HepG2 (cell line): ENCODE results near the gene TMEM185B. TPM values are rescaled to one million over a fixed set of nuclear protein-coding genes. Genes with fewer than 3 reads are reported as not detected.

Experiments used
- CBX5 ChIP-seq: sonication (generic); formaldehyde crosslinking; IDR thresholded peaks from 2 replicates; pipeline ENCODE4 v1.4.0; 2020; ENCODE audit warnings: missing genetic modification reagents, borderline replicate concordance
- CHD2 ChIP-seq: IDR thresholded peaks from 2 replicates; pipeline ENCODE4 v1.6.1; 2011; ENCODE audit warnings: low read depth, low read length, improper control_type of control experiment
- DRAP1 ChIP-seq: IDR thresholded peaks from 2 replicates; pipeline ENCODE4 v1.6.1; 2016; ENCODE audit warnings: missing genetic modification reagents, missing compliant biosample characterization
- GMEB2 ChIP-seq: IDR thresholded peaks from 2 replicates; pipeline ENCODE4 v1.6.1; 2016; ENCODE audit warnings: missing biosample characterization, missing genetic modification reagents, low read depth
- IRF2 ChIP-seq: IDR thresholded peaks from 2 replicates; pipeline ENCODE4 v1.6.1; 2018; ENCODE audit warnings: missing genetic modification reagents, missing compliant biosample characterization
- KLF11 ChIP-seq: IDR thresholded peaks from 2 replicates; pipeline ENCODE4 v1.6.1; 2016; ENCODE audit warnings: missing compliant biosample characterization
- MIER2 ChIP-seq: IDR thresholded peaks from 2 replicates; pipeline ENCODE4 v1.6.1; 2016; ENCODE audit warnings: missing biosample characterization, missing genetic modification reagents
- NAIF1 ChIP-seq: sonication (generic); formaldehyde crosslinking; IDR thresholded peaks from 2 replicates; pipeline ENCODE4 v1.5.0; 2020; ENCODE audit warnings: mild to moderate bottlenecking, missing genetic modification reagents, borderline replicate concordance
- NFRKB ChIP-seq: fragments of 450-650 bp; IDR thresholded peaks from 2 replicates; pipeline ENCODE4 v1.6.1; 2017
- TIGD3 ChIP-seq: sonication (generic); formaldehyde crosslinking; IDR thresholded peaks from 2 replicates; pipeline ENCODE4 v1.5.1; 2020; ENCODE audit warnings: mild to moderate bottlenecking, missing genetic modification reagents, borderline replicate concordance
- ZBTB20 ChIP-seq: sonication (generic); formaldehyde crosslinking; IDR thresholded peaks from 2 replicates; pipeline ENCODE4 v1.8.1; 2023; ENCODE audit warnings: missing genetic modification reagents, low read depth, mild to moderate bottlenecking, borderline replicate concordance
- ZNF564 ChIP-seq: sonication (generic); formaldehyde crosslinking; IDR thresholded peaks from 2 replicates; pipeline ENCODE4 v1.8.1; 2023; ENCODE audit warnings: mild to moderate bottlenecking, missing genetic modification reagents
- ZNF713 ChIP-seq: sonication (generic); formaldehyde crosslinking; IDR thresholded peaks from 2 replicates; pipeline ENCODE4 v1.4.0; 2020; ENCODE audit warnings: mild to moderate bottlenecking, missing genetic modification reagents
- ZNF878 ChIP-seq: sonication (generic); formaldehyde crosslinking; IDR thresholded peaks from 2 replicates; pipeline ENCODE4 v1.8.1; 2023; ENCODE audit warnings: mild to moderate bottlenecking, missing genetic modification reagents, moderate library complexity
- polyA plus RNA-seq, 8 experiments: library from polyadenylated mRNA; depleted of rRNA in 3 of 8; stranded (reverse) in 7 of 8; unstranded in 1 of 8; fragments of >200 nt; fragmentation: Illumina TruSeq in 4 of 8; extraction: Trizol in 4 of 8; gene quantifications; 2 replicates each; pipeline versions ENCODE4 v1.2.1 to v1.2.3, GENCODE V29; 2011 to 2016; ENCODE audit warnings: low read depth in 4 of 8, missing spikeins in 1 of 8, mixed read lengths in 1 of 8; ENCODE audit not compliant: insufficient read depth in 1 of 8
- total RNA-seq, 5 experiments: library from RNA; depleted of rRNA; stranded (reverse); fragments of >200 nt; fragmentation: Illumina TruSeq; extraction: Trizol; gene quantifications; 2 replicates each; pipeline ENCODE4 v1.2.3, GENCODE V29; 2016; ENCODE audit warnings: low read depth in 1 of 5
- TF ChIP-seq, protein P1 (sequence below): sonication (generic); formaldehyde crosslinking; IDR thresholded peaks from 2 replicates; pipeline ENCODE4 v1.5.0; 2020; ENCODE audit warnings: missing genetic modification reagents, mild to moderate bottlenecking, borderline replicate concordance
- TF ChIP-seq, protein P2 (sequence below): sonication (generic); formaldehyde crosslinking; IDR thresholded peaks from 2 replicates; pipeline ENCODE4 v1.4.0; 2020; ENCODE audit warnings: missing genetic modification reagents, borderline replicate concordance
- TF ChIP-seq, protein P3 (sequence below): sonication (generic); formaldehyde crosslinking; conservative IDR thresholded peaks from 2 replicates; pipeline ENCODE4 v1.5.0; 2020; ENCODE audit warnings: missing genetic modification reagents

TMEM185B gene
- total and polyA plus RNA-seq, 2 of the 13 experiments (the other 11 are each of a cell fraction or from before 2014, with no cell fraction given), result 5.6 to 7.0 TPM

GRCh38 chr2:120223034-120223912 lies at the start of gene TMEM185B (continued):
- no peak for TF ChIP-seq ZNF878
- no peak; the same call in 1 of the 2 replicates for TF ChIP-seq ZNF564 (CRISPR knock-in tag)
- TF ChIP-seq IRF2 (CRISPR knock-in tag), result peak; percentile 36; the same call in 1 of the 2 replicates
- TF ChIP-seq GMEB2 (CRISPR knock-in tag), result no peak
- TF ChIP-seq, protein P1, sequence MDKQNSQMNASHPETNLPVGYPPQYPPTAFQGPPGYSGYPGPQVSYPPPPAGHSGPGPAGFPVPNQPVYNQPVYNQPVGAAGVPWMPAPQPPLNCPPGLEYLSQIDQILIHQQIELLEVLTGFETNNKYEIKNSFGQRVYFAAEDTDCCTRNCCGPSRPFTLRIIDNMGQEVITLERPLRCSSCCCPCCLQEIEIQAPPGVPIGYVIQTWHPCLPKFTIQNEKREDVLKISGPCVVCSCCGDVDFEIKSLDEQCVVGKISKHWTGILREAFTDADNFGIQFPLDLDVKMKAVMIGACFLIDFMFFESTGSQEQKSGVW, result no peak
- no peak for TF ChIP-seq NAIF1 (CRISPR knock-in tag)
- no peak for TF ChIP-seq DRAP1 (CRISPR knock-in tag)
- TF ChIP-seq ZBTB20 (CRISPR knock-in tag), result 0 out of 2 replicates have a peak, but pooled peaks have one; percentile 30
- TF ChIP-seq, protein P2, sequence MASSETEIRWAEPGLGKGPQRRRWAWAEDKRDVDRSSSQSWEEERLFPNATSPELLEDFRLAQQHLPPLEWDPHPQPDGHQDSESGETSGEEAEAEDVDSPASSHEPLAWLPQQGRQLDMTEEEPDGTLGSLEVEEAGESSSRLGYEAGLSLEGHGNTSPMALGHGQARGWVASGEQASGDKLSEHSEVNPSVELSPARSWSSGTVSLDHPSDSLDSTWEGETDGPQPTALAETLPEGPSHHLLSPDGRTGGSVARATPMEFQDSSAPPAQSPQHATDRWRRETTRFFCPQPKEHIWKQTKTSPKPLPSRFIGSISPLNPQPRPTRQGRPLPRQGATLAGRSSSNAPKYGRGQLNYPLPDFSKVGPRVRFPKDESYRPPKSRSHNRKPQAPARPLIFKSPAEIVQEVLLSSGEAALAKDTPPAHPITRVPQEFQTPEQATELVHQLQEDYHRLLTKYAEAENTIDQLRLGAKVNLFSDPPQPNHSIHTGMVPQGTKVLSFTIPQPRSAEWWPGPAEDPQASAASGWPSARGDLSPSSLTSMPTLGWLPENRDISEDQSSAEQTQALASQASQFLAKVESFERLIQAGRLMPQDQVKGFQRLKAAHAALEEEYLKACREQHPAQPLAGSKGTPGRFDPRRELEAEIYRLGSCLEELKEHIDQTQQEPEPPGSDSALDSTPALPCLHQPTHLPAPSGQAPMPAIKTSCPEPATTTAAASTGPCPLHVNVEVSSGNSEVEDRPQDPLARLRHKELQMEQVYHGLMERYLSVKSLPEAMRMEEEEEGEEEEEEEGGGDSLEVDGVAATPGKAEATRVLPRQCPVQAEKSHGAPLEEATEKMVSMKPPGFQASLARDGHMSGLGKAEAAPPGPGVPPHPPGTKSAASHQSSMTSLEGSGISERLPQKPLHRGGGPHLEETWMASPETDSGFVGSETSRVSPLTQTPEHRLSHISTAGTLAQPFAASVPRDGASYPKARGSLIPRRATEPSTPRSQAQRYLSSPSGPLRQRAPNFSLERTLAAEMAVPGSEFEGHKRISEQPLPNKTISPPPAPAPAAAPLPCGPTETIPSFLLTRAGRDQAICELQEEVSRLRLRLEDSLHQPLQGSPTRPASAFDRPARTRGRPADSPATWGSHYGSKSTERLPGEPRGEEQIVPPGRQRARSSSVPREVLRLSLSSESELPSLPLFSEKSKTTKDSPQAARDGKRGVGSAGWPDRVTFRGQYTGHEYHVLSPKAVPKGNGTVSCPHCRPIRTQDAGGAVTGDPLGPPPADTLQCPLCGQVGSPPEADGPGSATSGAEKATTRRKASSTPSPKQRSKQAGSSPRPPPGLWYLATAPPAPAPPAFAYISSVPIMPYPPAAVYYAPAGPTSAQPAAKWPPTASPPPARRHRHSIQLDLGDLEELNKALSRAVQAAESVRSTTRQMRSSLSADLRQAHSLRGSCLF (CRISPR knock-in tag), result no peak
- no peak for TF ChIP-seq ZNF713
- no peak for TF ChIP-seq TIGD3
- TF ChIP-seq KLF11 (CRISPR knock-in tag), result no peak
- no peak for TF ChIP-seq NFRKB
- no peak for TF ChIP-seq CHD2
- TF ChIP-seq, protein P3, sequence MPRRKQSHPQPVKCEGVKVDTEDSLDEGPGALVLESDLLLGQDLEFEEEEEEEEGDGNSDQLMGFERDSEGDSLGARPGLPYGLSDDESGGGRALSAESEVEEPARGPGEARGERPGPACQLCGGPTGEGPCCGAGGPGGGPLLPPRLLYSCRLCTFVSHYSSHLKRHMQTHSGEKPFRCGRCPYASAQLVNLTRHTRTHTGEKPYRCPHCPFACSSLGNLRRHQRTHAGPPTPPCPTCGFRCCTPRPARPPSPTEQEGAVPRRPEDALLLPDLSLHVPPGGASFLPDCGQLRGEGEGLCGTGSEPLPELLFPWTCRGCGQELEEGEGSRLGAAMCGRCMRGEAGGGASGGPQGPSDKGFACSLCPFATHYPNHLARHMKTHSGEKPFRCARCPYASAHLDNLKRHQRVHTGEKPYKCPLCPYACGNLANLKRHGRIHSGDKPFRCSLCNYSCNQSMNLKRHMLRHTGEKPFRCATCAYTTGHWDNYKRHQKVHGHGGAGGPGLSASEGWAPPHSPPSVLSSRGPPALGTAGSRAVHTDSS, result no peak
- TF ChIP-seq MIER2 (CRISPR knock-in tag), result no peak; the same call in 1 of the 2 replicates
- no peak for TF ChIP-seq CBX5
